NOMO-1 treated with DMSO at 0.1 percent for 48 hours (cell line): Measurements from ENCODE around the gene NTNG2.
A peak's percentile ranks its signal among the peaks of the same experiment; 100 is the strongest.

ENCODE experiments used
- DNase-seq: peaks from one replicate; lab custom pipeline; 2025; ENCODE audit not compliant: unreplicated experiment; lab: John Stamatoyannopoulos, UW

The NTNG2 gene

GRCh38 chr9:132234535-132234934 is 72.7 kb downstream of the NTNG2 start:
- no peak for DNase-seq

- no peak for DNase-seq
Observed at GRCh38 chr9:132235125-132235524, 73.3 kb downstream of the NTNG2 start.

DNA sequence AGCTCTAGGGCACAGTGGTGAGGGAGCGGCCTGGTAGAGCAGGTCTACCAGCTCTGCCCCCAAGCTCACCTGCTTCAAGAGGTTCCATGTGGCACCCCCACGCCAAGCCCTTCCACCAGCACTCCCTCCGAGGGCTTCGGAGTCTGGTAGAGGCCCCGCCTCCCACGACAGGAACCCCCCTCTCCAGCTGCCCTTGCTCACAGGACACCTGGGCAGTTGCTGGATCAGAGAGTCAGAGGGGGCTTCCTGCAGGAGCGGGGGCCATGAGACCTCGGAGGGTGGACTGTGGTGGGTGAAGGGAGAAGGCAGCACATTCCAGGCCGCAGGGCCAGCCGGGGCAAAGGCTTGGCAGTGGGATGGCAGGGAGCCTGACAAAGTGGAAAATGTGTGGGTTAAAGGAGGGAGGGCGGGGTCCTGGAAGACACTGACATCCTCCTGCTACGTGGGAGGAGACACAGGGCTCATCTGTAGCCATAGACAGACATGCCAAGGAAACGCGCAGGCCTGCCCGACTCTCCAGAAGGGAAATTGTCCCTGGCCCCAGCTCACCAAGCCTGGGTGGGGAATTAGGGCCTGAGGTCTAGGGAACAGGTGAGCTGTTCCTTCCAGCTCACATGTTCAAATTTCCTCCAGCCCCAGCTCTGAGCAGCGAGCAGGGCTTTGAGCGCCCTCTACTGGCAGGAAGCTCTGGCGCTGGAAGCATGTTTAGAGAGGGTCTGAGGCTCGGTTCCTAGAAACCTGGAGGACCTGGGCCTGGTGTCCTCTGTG is 74.2 kb downstream of the NTNG2 start:
- peak; percentile 41 for DNase-seq

DNA sequence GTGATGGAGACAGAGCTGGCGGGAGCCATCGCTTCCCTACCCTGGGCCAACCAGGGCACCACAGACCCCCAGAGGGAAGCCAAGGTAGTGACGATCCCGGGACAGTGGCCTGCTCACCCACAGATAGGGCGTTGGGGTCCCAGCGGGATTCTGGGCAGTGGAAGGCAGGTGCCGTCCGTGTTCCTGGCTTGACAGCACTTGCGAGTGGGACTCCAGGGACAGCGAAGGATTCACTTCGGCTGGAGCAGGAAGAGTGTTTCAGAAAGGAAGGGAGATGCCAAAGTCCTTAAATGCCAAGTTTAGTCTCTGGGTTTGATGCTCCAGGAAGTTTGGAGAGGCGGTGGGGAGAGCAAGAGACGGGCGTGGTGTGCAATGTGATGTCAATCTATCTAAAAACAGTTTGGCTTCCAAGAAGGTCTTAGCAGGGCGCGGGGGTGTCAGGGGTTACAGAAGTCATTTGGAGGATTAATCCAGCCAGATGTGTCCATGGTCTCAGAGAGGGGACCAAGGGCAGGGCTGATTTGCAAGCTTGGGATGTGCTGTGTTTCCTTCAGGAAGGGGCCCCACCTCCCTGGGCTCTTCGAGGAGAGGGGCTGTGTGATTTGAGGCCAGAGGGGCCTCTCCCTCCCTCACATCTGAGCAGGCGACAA is 74.9 kb downstream of the NTNG2 start:
- DNase-seq = no peak

GRCh38 chr9:132237481-132237880 is 75.6 kb downstream of the NTNG2 start:
- DNase-seq = no peak

DNA sequence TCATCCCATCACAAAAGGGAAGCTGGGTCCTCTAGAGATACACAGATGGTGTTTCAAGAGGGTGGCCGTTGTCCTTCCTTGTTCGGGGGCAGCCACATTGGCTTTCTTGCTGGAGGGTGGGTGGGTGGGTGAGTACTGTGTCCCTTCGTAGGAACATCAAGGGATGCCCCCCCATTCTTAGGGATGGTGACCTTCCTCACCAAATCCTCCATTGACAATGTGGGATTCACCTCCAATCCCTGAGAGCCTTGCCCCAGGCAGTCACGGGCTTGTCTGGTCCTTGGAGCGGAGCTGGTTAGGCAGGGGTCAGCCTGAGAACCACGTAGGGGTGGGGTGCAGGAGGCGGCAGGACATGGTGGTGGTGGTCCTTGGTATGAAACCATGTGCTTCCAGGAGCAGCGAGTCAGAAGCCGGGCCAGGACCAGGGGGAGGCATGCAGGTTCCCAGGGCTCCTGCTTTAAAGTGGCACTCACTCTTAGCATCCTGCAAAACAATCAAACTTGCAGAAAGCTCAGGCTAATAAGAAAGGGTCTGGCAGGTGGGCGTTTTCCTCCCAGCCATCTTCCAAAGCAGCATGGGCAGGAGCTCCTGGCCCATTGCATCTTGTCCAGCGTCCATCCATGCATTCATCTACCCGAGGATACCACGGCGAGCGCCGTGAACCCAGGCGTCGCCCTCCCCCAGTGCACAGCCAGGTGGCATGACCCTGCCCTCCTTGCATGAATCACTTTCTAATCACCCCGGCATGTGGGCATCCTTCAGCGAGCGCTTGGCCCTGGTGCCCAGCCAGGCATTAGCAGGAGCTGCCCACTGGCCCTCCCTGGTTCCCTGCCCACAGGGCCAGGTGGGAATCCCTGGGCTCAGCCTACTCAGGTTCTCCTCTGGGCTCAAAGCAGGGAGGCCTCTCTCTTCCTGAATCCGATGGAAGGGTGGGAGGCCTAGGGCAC is 76.4 kb downstream of the NTNG2 start:
- DNase-seq = no peak

DNA sequence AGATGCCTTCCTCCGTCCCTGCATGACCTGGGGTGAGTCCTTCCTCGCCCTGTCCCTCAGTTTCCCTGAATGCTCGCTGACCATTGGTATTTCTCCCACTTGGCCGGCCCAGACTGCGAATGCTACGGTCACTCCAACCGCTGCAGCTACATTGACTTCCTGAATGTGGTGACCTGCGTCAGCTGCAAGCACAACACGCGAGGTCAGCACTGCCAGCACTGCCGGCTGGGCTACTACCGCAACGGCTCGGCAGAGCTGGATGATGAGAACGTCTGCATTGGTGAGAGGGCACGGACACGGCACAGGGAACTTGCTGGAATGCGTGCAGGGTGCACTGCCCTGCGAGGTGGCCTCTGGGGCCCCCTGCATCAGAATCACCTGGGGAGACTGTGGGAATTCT is 77.1 kb downstream of the NTNG2 start:
- peak; percentile 14 for DNase-seq

GRCh38 chr9:132239518-132239917 is 77.7 kb downstream of the NTNG2 start:
- DNase-seq = peak; percentile 44

- no peak for DNase-seq
Observed at GRCh38 chr9:132239999-132240840, 78.4 kb downstream of the NTNG2 start.

DNA sequence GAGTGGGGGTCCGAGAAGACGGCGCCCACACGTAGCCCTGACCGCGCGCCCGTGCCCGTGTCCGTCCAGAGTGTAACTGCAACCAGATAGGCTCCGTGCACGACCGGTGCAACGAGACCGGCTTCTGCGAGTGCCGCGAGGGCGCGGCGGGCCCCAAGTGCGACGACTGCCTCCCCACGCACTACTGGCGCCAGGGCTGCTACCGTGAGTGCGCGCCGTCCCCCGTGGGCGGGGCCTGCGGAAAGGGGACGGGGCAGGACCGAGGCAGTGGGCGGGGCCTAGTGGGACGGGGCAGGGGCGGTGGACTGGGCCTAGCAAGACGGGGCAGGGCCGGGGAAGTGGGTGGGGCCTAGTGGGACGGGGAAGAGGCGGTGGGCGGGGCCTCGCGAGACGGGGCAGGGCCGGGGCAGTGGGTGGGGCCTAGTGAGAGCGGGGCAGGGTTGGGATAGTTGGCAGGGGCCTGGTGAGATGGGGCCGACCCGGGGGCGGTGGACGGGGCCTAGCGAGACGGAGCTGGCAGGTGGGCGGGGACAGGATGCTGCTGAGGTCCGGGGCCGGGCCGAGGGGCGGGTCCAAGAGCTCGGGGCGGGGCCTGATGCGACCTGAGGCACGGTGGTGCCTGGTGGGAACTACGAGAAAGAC is 79.1 kb downstream of the NTNG2 start:
- peak; percentile 97 for DNase-seq

DNA sequence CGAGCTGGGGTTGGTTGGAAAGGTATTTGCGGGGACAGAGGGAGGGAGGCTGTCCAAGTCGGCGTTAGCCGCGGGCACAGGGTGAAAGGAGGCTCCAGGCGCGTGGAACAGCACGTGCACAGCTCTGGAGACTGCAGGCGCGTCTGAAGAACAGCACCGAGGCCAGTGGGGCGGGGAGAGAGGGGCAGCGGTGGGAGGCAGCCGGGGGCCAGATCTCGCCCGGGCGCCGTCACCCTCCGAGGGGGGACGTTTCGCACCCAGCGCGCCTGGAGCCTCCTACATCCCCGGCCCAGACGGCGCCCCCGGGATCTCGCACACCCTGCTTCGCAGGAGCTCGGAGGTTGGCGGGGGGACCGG is 79.6 kb downstream of the NTNG2 start:
- DNase-seq = no peak

GRCh38 chr9:132241840-132242620 is 80.2 kb downstream of the NTNG2 start:
- peak; percentile 43 for DNase-seq

DNA sequence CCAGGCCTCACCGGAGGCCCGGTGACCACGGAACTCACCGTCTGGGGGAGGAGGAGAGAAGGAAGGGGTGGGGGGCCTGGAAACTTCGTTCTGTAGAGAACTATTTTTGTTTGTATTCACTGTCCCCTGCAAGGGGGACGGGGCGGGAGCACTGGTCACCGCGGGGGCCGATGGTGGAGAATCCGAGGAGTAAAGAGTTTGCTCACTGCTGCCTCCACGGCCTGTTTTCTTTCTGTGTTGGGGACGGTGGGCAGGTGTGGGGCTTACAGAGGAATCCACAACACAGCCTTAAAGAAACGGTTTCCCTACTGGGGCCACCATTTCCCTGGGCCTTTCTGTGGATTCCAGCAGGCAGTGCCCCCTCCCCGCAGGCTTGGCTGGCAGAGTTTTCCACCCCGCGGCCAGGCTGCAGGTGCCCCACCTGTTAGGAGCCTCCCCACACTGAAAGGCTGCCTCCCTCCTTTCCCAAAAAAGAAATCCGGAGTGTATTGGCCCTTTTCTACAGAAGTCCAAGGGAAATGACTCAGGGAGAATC is 80.8 kb downstream of the NTNG2 start:
- no peak for DNase-seq

GRCh38 chr9:132243156-132244074 is 81.6 kb downstream of the NTNG2 start:
- no peak for DNase-seq

DNA sequence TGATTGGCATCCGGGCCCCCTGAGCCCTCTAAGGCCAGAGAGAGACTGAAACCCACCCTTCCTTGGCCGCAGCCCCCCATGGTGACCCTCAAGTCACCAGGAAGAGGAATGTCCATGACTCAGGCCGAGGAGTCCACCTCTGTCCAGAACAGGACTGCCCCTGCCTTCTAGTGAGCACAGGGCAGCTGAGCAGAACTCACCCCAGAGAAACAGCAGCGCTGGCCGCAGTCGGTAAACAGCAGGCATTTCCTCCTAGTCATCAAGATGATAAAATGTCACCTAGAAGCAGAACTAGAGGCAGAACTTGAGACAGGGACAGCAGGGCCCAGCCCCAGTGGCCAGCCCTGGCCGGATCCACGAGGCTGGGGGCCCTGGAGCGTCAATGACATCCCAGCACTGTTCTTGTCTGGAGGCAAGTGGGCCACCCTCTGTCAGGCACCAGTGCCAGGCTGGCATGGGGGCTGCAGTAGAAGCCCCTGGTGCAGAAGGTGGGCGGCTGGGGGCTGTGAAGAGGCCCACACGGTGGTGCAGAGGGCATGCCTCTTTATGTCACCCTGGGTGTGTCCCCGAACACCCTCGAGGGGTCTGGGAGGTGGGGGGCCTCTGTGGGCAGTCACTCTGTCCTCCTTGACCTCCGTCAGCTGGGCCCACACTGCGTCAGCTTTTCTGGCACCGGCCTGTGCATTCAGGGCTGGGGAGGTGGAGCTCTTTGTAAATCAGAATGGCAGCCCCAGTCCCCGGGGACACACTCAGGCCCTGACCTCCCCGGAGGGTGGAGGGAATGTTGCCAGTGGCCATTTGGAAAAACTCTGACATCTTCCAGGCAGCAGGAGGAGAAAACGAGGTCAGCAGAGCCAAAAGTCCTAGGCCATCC is 83.0 kb downstream of the NTNG2 start:
- DNase-seq = no peak

- DNase-seq = no peak
Observed at GRCh38 chr9:132245465-132245864, 83.6 kb downstream of the NTNG2 start.

GRCh38 chr9:132247942-132248341 is 86.1 kb downstream of the NTNG2 start:
- DNase-seq = no peak
